Activated B cell treated with CpG ODN at 0.5 μM for 24 hours (primary cell): ENCODE measurements around the gene CDC42BPA. TPM values are rescaled to one million over a fixed set of nuclear protein-coding genes. Genes with fewer than 3 reads are reported as not detected.

Experiments
- ATAC-seq: fragments of 200-7000 bp; cut with Tn5 transposase; one replicate; pipeline ENCODE4 v1.10.0; 2021; ENCODE audit warnings: low read depth, mild to moderate bottlenecking, moderate library complexity
- CTCF ChIA-PET: fragments of 350-600 bp; sonication (Branson Sonifier 250); formaldehyde crosslinking; loops from one replicate; lab custom pipeline; 2021; ENCODE audit warnings: antibody characterized with exemption; lab: Charles Lee
- POLR2A ChIA-PET: fragments of 350-600 bp; sonication (Branson Sonifier 250); formaldehyde crosslinking; loops from one replicate; lab custom pipeline; 2021; ENCODE audit warnings: antibody characterized with exemption; lab: Charles Lee
- DNase-seq: peaks from one replicate; pipeline ENCODE4 v3.0.0; 2022
- H3K27ac Mint-ChIP-seq: one replicate; pipeline ENCODE4 v1.8.0; 2020; ENCODE audit warnings: mixed read lengths
- H3K27me3 Mint-ChIP-seq: one replicate; pipeline ENCODE4 v1.8.0; 2021; ENCODE audit warnings: mixed read lengths
- H3K36me3 Mint-ChIP-seq: one replicate; pipeline ENCODE4 v1.8.0; 2021; ENCODE audit warnings: low read depth, mixed read lengths
- H3K4me1 Mint-ChIP-seq: one replicate; pipeline ENCODE4 v1.8.0; 2021; ENCODE audit warnings: mixed read lengths
- H3K4me3 Mint-ChIP-seq: one replicate; pipeline ENCODE4 v1.8.0; 2020; ENCODE audit warnings: mild to moderate bottlenecking, mixed read lengths
- H3K9me3 Mint-ChIP-seq: one replicate; pipeline ENCODE4 v1.8.0; 2020; ENCODE audit warnings: mixed read lengths
- intact Hi-C: fragments of 100-400 bp; cut with micrococcal nuclease; formaldehyde crosslinking; loops from one replicate; pipeline ENCODE4 v1.15.1; 2024
- total RNA-seq: library from RNA; stranded (reverse); gene quantifications from 2 replicates; pipeline ENCODE4 v1.2.3, GENCODE V29; 2022
- TF ChIP-seq, protein P1 (sequence below): fragments of 200-600 bp; IDR thresholded peaks from one replicate; pipeline ENCODE4 v1.8.0; 2022; ENCODE audit warnings: antibody characterized with exemption, mild to moderate bottlenecking

Gene CDC42BPA
- total RNA-seq, 1 donor from 2014 or later = 0.29 TPM

DNA sequence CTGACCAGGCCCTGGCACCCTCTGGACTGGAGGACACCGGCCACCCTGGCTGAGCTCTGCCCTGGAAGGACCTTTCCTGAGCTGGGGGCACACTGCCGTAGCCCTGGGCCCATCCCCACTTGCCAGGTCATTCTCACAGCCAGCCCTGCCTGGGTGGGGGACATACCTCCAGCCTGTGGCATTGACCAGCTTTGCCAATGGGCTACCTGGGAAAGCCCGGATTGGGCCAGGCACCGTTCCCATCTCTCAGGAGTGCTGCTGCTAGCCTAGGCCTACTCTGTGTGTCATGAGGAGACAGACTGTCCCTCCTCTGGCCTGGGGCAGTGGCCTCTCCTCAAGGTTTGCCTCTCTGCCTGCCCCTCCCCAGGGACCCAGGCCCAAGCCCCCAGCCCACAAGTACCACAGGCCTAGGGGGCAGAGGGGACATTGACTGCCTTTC is 338.2 kb downstream of the CDC42BPA start:
- ChIA-PET POLR2A (no interaction called here), CTCF (interaction anchor here (0.6 kb wide), 1 partner anchor 1331 kb away, joined by 4 read pairs; no protein-coding TSS in a partner anchor)
- Mint-ChIP-seq H3K9me3 (no peaks in the 10 kb centered on the region), H3K27me3 (no peaks in the 10 kb centered on the region), H3K27ac (no peak overlapping the region), H3K4me1 (no peaks in the 10 kb centered on the region), H3K36me3 (peaks cover 48% of the 10 kb centered on the region), H3K4me3 (no peak overlapping the region)
- TF ChIP-seq, protein P1, sequence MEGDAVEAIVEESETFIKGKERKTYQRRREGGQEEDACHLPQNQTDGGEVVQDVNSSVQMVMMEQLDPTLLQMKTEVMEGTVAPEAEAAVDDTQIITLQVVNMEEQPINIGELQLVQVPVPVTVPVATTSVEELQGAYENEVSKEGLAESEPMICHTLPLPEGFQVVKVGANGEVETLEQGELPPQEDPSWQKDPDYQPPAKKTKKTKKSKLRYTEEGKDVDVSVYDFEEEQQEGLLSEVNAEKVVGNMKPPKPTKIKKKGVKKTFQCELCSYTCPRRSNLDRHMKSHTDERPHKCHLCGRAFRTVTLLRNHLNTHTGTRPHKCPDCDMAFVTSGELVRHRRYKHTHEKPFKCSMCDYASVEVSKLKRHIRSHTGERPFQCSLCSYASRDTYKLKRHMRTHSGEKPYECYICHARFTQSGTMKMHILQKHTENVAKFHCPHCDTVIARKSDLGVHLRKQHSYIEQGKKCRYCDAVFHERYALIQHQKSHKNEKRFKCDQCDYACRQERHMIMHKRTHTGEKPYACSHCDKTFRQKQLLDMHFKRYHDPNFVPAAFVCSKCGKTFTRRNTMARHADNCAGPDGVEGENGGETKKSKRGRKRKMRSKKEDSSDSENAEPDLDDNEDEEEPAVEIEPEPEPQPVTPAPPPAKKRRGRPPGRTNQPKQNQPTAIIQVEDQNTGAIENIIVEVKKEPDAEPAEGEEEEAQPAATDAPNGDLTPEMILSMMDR = no peak
- ATAC-seq = no peak
- no peak for DNase-seq
- intact Hi-C loops = no loop called here

DNA sequence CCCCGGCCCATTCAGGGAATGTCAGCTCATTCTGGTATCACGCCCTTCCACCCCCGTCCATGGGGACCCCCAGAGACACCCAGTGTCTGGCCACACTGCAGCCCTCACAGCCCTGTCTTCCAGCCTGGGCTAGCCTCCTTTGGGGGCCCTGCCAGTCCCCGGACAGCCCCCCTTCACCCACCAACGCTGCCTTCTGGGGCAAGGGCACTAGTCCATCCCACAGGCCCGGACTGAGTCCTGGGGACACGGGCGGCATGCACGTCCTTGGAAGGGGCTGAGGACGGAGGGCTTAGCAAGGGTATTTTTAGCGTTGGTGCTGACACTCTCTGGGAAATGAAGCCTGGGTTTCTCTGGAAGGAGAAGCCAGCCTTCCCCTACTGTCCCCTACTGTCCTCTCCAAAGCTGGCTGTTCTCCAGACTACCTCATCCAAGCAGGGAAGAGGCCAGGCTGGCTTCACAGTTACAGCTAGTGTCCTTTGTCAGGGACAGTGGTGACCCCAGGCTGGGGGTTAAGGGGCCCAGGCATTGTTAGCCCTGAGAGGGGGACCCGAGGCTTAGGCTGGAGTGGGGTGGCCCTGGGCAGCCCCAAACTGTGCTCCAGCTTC is 338.7 kb downstream of the CDC42BPA start:
- H3K9me3 Mint-ChIP-seq = no peaks in the 10 kb centered on the region
- no peaks in the 10 kb centered on the region for H3K4me1 Mint-ChIP-seq
- DNase-seq (no peak), ATAC-seq (no peak)
- H3K36me3 Mint-ChIP-seq = peaks cover 49% of the 10 kb centered on the region
- ChIA-PET CTCF (interaction anchor here (0.6 kb wide), 1 partner anchor 1331 kb away, joined by 4 read pairs; no protein-coding TSS in a partner anchor), POLR2A (no interaction called here)
- intact Hi-C loops = no loop called here
- TF ChIP-seq, protein P1 = no peak
- no peak overlapping the region for H3K4me3 Mint-ChIP-seq
- H3K27me3 Mint-ChIP-seq = no peaks in the 10 kb centered on the region
- H3K27ac Mint-ChIP-seq = no peak overlapping the region

DNA sequence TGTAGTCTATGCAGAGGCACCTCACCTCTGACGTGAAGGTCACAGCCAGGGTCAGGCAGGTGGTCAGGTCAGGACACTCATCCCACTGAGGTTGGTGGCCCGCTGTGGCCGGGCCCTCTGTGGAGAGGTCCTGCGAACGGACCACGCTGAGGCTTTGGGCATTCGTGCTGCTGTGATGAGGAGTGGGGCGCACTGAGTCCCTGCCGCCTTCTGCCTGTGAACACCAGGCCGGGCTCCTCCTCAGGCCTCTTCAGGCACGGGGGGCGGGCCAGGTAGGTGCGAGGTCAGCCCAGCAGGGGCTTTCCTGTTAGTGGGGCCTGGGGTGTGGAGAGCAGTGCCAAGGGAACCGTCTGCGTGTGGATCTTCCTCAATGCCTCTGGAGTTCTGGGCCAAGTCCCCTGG is 339.2 kb downstream of the CDC42BPA start:
- ATAC-seq = no peak

DNA sequence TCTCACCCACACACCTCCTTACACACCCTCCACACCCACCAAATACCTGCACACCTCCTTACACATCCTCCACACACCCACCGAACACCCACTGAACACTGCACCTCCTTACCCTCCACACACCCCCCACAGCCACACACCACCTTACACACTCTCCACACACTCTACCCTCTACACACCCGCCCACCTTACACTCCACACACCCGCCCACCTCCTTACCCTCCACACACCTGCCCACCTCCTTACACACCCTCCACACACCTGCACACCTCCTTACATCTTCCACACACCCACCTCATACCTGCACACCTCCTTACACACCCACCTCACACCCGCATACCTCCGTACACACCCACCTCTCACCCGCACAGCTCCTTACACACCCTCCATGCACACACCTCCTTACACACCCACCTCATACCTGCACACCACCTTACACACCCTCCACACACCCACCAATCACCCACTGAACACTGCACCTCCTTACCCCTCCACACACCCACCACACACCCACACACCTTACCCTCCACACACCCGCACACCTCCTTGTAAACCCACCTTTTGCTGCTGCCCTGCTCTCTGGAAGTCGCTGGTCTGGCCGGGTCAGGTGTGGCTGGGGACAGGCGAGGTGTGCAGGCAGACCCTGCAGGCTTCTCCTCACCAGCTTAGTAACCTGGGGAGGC is 339.7 kb downstream of the CDC42BPA start:
- Mint-ChIP-seq H3K27ac (no peak overlapping the region), H3K27me3 (no peaks in the 10 kb centered on the region), H3K4me3 (no peak overlapping the region), H3K36me3 (peaks cover 44% of the 10 kb centered on the region), H3K4me1 (no peaks in the 10 kb centered on the region), H3K9me3 (no peaks in the 10 kb centered on the region)
- TF ChIP-seq, protein P1 = no peak
- DNase-seq (no peak), ATAC-seq (no peak)
- ChIA-PET POLR2A (no interaction called here), CTCF (no interaction called here)
- intact Hi-C loops = no loop called here

More for the DNA sequence above, 339.2 kb downstream of the CDC42BPA start:
- Mint-ChIP-seq H3K36me3 (peaks cover 49% of the 10 kb centered on the region), H3K4me1 (no peaks in the 10 kb centered on the region), H3K9me3 (no peaks in the 10 kb centered on the region), H3K4me3 (no peak overlapping the region), H3K27ac (no peak overlapping the region), H3K27me3 (no peaks in the 10 kb centered on the region)
- intact Hi-C loops = no loop called here
- ChIA-PET POLR2A (no interaction called here), CTCF (no interaction called here)
- TF ChIP-seq, protein P1 = no peak
- DNase-seq = no peak

DNA sequence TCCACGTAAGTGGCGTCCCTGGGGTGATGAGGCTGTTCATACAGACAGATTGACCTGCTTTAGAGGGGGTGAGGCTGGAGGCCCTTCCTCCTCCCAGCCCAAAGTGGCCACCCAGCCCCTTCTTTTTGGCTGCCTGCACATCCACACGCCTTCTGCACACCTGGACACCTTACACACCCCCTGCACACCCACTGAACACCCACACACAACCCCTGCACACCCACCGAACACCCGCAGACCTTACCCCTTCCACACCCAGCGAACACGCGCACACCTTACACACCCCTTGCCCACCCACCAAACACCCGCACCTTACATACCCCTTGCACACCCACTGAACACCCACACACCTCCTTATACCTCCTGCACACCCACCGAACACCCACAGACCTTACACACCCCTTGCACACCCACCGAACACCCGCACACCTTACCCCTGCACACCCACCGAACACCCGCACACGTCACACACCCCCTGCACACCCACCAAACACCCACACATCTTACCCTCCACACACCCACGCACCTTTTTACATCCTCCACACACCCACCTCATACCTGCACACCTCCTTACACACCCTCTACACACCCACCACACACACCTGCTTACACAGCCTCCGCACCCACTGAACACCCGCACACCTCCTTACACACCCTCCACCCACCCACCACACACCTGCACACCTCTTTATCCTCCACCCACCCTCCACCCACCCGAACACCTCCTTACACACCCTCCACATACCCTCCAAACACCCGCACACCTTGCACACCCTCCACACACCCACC is 340.5 kb downstream of the CDC42BPA start:
- Mint-ChIP-seq H3K4me3 (no peak overlapping the region), H3K27me3 (no peaks in the 10 kb centered on the region), H3K9me3 (no peaks in the 10 kb centered on the region), H3K27ac (no peak overlapping the region), H3K4me1 (no peaks in the 10 kb centered on the region), H3K36me3 (peaks cover 42% of the 10 kb centered on the region)
- no peak for DNase-seq
- POLR2A ChIA-PET = no interaction called here
- CTCF ChIA-PET = no interaction called here
- intact Hi-C loops = no loop called here
- ATAC-seq = no peak
- TF ChIP-seq, protein P1 = no peak
